ENCODE measurements around the gene FAM124A.

FAM124A gene

DNA sequence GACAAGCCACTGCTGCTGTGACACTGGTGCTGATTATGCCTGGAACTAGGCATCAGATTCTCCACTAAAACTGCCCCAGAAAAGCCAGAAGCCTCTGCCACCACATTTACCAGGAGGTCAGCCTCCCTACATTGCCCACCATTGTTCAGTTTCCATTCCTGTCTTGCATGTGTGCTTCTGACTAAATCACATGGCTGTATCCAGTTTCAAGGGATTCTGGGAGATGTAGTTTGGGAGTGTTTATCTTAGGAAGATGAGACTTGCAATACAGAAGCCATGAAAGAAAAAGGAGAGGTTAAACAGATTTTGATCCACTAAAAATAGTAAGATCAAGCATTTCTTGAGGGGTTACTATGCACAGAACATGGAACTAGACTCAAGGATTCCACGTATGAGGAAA lies 76.6 kb downstream of the FAM124A start:
- in situ Hi-C loops (cut with MboI; ENCODE audit: low sequenced_read_pairs): loop anchor here (10.0 kb wide), 1 partner anchor 164 kb away; no protein-coding TSS in a partner anchor

DNA sequence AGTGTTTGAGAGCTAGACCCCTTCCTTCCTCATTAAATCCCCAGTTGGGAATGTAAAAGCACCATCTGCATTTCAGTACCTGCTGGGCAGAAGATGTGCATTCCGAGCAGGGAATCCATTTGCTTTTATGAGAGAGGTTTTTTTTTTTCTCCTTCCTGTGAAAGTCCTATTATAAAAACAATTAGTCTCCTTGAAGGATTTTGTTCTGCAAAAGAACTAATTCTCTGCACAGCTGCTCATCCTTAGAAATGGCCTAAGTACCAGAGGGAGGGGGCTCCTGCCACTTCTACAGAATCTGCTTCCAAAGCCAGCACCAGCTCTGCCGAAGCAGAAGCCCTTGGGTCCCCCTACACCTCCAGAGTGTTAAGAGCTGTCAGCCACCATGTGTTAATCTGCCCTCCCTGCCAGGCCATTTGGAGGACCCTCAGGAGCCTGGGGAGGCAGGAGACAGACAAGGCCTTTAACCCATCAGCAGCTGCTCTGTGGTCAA lies 80.9 kb downstream of the FAM124A start:
- in situ Hi-C loops (cut with MboI; ENCODE audit: low sequenced_read_pairs): no loop called here

DNA sequence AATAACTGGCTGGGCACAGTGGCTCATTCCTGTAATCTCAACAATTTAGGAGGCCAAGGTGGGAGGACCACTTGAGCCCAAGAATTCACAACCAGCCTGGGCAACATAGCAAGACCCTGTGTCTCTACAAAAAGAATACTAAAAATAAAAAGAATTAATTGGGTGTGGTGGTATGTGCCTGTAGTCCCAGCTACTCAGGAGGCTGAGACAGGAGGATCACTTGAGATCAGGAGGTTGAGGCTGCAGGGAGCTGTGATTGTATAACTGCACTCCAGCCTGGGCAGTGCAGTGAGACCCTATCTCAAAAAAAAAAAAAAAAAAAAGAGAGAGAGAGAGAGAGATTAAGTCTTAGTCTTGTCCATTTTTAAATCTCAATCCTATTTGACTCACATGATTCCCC lies 81.7 kb downstream of the FAM124A start:
- in situ Hi-C loops (cut with MboI; ENCODE audit: low sequenced_read_pairs): no loop called here

DNA sequence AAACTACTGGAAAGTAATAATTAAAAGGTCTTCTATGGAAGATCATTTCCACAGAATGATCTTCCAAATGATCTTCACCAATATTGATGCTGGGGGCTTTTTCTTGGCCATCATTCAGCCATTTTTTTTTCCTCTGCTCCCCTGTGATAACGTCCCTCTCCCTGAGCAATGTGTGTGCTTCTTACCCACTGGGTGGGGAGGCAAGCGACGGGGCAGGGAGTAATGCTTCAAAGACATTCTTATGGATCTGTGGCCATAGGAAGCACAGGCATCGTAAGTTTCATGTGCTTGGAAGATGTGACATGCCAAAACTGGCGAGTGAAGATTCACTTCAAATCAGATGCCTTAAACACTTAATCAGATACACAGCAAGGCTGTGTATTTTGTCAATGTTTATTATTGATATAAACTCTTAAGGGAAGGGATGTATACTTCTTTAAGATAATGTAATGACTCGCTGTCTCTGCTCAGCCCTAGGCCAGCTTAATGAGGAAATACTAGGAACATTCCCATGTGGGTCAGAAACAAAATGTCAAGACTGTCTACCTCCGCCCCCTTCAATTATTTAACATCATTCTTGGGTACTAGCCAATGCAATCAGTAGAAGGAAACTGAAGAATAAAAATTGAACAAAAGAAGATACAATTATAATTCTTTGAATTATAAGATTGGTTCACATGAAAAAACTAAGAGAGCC lies 83.2 kb downstream of the FAM124A start:
- in situ Hi-C loops (cut with MboI; ENCODE audit: low sequenced_read_pairs): no loop called here

DNA sequence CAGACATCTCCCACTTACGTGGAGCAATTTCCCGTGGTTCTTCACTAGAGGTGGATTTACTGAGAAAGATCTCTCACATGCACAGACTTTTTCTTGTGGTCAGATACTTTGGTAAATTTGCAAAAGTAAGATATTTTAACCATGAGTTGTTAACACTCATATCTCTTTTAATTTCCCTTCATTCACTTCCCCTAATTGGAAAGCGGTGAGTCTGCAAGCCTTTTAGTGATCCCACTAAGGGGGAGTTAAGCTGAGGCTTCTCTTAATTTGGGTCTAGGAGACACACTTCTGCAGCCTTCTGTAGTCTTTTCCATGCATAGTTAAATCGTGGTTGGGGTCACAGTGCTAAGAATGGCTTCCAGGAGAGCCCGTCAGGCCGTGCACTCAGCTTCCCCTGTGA lies 86.6 kb downstream of the FAM124A start:
- in situ Hi-C loops (cut with MboI; ENCODE audit: low sequenced_read_pairs): no loop called here

DNA sequence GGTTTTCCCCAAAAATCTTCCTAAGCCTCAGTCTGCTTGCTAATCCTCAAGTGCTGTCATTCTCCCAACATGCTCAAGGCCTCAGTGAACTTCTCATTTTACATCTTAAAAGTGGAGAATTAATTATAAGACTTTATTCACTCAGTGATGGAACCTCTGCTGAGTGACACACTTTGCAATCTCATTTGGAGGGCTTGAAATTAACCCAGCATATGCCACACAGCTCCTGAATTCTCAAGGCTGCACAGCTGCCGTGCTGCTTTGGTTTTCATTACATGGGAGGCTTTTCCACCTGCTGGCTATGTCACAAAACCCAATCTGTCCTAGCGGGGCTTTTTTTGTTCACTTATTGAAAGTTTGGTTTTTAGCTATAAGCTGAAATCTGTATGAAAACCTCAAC lies 89.0 kb downstream of the FAM124A start:
- in situ Hi-C loops (cut with MboI; ENCODE audit: low sequenced_read_pairs): no loop called here

DNA sequence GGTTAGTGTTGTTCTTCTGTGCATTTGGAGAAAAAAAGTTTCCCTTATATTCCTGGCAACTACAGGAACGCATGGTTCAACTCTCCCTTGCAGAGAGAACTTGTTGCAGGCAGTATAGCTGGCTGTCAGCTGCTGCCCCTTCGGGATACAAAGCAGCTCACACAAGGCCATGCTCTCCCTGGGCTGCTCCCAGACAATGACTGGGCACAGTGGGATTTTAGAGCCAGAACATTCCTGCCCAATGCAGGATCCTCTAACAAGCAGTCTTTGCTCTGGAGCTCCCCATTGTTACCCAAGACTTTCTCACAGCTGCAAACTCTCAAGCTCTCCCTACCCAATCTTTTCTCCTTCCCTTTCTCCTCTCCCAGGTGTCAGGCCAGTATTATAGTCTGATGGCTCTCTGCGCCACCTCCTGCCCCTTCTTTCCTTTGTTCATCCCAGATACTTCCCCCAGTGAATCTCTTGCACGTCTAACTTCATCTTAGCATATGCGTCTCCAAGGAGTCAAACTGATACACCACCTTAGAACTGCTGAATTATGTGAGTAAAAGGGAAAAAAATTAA lies 89.8 kb downstream of the FAM124A start:
- in situ Hi-C loops (cut with MboI; ENCODE audit: low sequenced_read_pairs): no loop called here

DNA sequence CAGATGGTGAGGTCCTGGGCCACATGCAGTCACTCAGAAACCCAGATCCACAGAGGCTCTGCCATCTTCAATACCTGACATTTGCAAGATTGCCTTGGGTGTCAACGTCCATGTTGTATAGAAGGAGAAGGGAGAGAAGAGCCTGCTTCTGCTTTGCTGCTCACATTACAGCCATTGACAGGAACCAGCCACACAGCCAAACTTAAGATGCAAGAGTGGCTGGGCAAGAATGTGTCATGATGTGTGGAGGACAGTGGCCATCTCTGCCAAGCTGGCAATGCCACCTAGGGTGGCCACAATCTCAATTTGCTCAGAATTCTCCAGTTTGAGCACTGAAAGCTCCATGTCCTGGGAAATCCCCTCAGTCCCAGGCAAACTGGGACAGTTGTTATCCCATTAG lies 91.4 kb downstream of the FAM124A start:
- in situ Hi-C loops (cut with MboI; ENCODE audit: low sequenced_read_pairs): no loop called here

DNA sequence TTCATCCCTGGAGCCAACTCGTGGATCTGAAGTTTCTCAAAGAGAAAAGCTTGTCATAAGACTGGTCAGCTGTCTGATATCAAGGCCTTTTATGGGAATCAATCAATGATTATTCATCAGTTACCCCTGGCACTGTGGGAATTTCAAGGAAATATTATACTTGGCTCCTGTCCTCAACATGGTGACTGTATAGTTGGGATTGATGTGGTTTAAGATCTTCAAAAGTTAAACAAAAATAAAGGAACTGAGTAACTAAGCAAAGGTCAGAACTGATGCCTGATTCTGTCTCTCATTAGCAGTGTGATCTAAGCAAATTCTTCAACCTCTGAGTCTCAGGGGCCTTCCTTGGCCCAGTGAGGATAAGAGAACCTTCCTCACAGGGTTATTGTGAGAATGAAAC lies 95.1 kb downstream of the FAM124A start:
- in situ Hi-C loops (cut with MboI; ENCODE audit: low sequenced_read_pairs): no loop called here

DNA sequence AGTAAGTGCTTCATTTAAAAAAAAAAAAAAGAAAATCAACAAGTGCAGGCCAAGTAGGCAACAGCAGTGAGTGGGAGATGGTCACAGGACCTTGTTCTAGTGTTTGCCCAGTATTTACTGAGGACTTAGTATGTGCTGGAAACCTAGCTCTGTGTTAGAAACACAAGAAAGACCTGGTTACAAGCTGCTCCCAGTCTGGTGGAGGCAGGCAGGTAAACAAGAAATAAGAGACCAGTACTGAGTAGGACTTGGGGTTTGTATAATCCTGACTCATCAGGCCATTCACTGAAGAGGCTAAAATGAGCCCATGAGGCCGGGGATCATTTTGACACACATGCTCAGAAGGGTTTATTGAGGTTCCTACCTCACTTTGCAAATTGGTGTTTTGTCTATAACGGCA lies 95.8 kb downstream of the FAM124A start:
- in situ Hi-C loops (cut with MboI; ENCODE audit: low sequenced_read_pairs): no loop called here

DNA sequence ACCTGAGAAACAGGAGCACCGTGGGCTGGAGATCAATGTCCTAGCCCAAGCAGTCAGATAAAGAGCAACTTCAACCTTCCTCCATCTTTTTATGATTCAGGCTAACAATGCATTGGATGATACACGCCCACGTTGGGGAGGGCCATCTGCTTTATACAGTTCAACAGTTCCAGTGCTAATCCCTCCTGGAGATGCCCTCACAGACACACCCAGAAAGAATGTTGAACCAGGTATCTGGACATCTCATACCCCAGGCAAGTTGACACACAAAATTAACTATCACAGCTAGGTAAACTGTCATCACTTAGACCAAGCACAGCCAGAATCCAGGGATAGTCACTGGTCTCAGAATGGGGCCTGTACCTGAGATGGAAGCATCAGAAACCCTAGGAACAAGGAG lies 96.7 kb downstream of the FAM124A start:
- in situ Hi-C loops (cut with MboI; ENCODE audit: low sequenced_read_pairs): no loop called here

DNA sequence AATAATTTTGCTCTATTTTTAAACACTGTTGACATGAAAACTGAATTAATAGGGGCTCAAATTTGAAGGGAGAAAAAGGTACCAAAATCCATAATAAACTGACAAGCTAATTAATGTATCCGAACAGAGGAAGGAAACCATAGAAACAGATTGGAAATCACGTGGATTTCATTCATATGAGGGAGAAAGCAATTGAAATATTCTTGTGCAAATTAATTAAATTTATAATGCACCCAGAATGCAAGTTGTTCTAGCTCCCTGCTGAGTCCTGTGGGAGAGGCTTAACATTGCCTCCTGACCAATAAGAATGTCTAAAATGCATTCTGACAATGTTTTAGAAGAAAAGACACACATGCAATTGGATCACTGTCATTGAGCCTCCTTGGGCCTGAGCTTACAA lies 99.6 kb downstream of the FAM124A start:
- in situ Hi-C loops (cut with MboI; ENCODE audit: low sequenced_read_pairs): no loop called here

DNA sequence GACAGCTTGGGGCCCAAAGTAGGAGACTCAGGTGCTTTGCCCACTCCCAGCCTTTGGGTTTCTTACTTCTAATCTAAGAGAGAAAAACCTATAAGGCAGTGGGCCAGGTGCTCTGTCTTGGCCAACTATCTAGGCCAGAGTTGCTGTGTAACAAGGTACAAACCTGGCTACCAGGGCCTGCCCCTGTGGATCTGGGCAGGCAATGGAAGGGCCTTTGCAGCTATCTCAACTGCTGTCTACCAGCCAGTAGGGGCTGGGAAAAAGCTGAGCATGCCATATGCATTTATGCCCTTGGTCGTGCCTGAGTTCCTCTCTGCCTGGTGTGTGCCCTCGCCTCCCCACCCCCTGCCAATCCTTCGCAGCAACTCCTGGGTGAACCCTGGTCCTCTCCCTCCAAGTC lies 100.6 kb downstream of the FAM124A start:
- in situ Hi-C loops (cut with MboI; ENCODE audit: low sequenced_read_pairs): no loop called here

DNA sequence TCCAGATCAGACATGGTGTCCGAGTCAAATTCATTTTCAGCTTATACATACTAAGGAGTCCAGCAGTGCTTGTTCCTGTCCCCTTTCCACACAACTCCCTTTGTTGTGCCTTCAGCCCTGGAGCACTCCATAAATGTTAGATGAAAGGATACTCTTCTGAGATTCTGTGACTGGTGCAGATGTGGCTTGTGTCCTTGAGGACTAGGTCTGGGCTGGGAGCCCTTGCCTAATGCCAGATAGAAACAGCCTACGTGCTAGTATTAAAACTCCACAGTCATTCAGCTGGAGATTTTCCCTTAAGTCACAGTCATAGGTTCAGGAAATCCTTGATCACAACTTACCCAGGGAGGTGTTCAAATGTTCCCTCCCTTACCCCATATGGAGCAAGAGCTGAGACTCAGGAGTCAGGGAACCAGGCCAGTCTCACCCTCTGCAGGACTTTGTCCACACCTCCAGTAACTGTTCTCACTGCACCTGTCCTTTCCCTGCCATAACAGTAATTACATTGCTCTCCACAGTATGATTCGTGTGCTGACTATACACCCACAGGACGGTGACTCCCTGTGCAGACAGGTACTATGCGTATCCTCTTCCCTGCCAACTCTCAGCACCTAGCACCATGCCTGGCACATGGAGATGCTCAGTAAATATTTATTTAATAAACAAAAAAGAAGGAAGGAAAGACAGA lies 101.8 kb downstream of the FAM124A start:
- in situ Hi-C loops (cut with MboI; ENCODE audit: low sequenced_read_pairs): no loop called here

DNA sequence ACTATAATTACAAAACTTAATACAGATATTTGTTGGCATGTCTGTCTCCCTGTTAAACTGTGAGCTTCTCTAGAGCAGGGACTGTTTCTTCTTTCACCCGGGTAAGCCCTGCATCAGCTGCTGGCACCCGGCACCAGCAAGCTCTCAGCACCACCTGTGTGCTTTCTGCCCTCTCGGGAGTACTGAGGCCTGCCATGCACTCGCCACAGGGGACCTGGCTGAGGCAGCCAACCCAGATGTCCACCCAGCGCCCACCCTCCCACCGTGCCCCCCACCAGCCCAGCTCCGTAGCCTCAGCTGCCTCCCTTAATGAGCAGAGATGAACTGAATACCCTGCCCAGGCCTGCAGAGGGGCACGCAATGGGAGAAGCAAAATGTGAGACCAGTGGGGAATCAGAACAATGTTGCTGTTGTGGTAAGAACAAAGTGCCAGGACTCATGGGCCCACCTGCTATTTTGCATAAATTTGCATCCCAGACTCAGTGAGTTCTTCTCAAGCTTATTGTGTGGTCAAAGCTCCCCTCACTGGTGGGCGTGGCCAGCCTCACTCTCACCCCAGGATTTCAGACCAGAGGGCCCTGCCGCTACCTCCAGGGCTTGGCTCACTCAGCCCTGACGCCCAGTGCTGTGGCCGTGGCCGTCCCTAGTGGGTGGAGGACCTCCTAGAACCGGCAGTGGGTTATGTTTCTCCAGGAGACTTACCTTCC lies 102.7 kb downstream of the FAM124A start:
- in situ Hi-C loops (cut with MboI; ENCODE audit: low sequenced_read_pairs): no loop called here

DNA sequence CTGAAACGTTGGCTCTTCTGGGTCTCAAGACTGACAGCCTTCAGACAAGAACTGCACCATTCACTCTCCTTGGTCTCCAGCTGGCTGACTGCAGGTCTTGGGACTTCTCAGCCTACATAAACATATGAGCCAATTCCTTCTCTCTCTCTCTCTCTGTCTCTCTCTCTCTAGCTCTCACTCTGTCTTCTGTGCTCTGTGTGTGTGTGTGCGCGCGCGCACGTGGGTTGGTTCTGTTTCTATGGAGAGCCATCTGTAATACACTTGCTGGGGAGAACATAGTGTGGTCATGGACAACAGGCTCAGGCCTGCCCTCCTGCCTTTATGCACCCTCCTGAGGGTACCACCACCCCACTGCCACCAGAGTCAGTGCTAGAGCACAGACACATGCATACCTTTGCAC lies 103.6 kb downstream of the FAM124A start:
- in situ Hi-C loops (cut with MboI; ENCODE audit: low sequenced_read_pairs): no loop called here

DNA sequence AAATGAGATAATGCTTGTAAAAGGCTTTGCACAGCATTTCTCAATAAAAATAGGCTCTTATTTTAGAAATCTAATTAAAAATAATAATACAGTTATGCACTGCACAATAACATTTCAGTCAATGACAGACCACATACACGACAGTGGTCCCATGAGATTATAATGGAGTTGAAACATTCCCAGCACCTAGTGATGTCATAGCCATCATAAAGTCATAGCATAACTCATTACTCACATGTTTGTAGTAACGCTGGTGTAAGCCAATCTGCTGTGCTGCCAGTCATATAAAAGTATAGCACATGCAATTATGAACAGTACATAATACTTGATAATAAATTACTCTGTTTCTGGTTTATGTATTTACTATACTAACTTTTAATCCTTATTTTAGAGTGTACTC lies 104.6 kb downstream of the FAM124A start:
- in situ Hi-C loops (cut with MboI; ENCODE audit: low sequenced_read_pairs): no loop called here

DNA sequence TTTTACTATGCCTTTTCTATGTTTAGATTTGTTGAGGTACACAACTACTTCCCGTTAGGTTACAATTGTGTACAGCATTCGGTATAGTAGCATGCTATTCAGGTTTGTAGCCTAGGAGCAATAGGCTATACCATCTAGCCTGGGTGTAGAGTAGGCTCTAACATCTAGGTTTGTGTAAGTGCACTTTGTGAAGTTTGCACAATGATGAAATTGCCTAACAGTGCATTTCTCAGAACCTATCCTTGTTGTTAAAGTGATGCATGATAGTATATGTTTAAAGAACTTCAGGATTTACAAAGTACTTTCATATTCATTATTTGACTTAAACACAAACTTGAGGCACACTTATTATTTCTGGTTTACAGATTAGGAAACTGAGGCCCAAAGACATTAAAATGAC lies 105.8 kb downstream of the FAM124A start:
- in situ Hi-C loops (cut with MboI; ENCODE audit: low sequenced_read_pairs): no loop called here

DNA sequence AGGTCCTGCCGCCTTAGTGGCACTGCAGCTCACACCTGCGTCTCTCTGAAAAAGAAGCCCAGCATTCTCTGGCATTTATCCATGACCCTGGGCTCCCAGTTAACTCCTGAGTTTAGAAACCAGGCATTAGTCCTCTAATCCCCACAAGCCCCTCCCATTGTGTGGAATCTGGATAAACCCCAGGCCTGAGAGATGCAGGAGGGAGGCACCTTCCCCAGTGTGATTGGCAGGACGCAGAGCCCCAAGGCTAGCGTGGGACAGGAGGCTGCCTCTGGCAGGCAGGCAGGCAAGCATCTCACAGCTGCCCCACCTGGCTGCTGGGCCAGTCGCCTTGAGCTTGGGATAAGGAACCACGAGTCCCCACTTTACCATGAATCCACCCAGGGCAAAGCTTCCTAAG lies 106.3 kb downstream of the FAM124A start:
- in situ Hi-C loops (cut with MboI; ENCODE audit: low sequenced_read_pairs): no loop called here

DNA sequence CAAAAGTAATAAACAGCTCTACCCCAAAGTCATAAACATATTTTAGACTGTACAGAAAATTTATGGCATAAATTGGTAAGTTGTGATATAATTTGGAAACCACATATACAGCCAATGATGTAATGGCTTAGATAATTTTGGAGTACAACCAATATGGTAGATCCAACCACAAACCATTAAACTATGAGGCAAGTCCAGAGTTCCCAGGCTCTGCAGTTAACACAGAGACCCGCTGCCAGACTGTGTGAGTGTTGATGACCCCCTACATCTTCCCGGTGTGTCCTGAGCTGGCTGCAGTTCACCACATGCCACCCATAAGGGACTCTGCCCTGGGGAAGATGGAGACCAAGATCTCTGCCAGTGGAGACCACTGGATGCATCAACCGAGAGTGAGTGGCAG lies 107.4 kb downstream of the FAM124A start:
- in situ Hi-C loops (cut with MboI; ENCODE audit: low sequenced_read_pairs): no loop called here

DNA sequence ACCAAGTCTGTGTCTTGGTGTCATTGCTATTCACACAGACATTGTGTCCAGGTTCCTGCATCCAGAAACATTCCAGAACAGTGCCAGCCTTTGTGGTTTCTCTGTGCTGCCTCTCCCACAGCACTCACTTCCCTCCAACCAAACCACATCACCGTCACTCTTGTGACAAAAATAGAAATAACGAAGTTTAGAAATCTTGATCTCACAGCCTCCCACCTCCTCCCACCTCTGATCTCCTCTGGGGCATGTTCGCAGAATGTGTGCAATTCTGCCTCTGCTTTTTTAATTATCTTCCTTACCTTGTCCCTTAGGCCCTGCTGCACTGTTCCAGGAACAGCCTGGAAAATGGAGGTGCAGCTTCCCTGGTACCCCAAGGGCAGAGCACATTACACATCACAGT lies 108.6 kb downstream of the FAM124A start:
- in situ Hi-C loops (cut with MboI; ENCODE audit: low sequenced_read_pairs): no loop called here

All from HL-60/S4 treated with phorbol 12-myristate 13-acetate at 8.2 ng/mL for 4 days and 3 days (cell line).